Neural cell (in vitro differentiated cells): ENCODE results near the gene ALK. TPM values are rescaled to one million over a fixed set of nuclear protein-coding genes. Genes with fewer than 3 reads are reported as not detected.

ENCODE experiments used
- H2AFZ ChIP-seq: fragments of 200-600, 300-800 bp; sonication (generic), shearing (Covaris generic); 2 replicates; pipeline ENCODE4 v1.6.0; 2014; ENCODE audit warnings: low read depth, mild to moderate bottlenecking, antibody characterized with exemption, low read length, moderate library complexity
- H3F3A ChIP-seq: fragments of 200-600 bp; shearing (Covaris generic); 2 replicates; pipeline ENCODE4 v1.6.1; 2016; ENCODE audit warnings: mild to moderate bottlenecking, moderate library complexity, mixed read lengths, antibody characterized with exemption, low read length; ENCODE audit not compliant: insufficient read depth, poor library complexity, severe bottlenecking
- H3K27ac ChIP-seq: fragments of 200-600, 300-800 bp; sonication (generic), shearing (Covaris generic); 2 replicates; pipeline ENCODE4 v1.5.1; 2014; ENCODE audit warnings: mild to moderate bottlenecking, low read length, moderate library complexity
- H3K27me3 ChIP-seq: fragments of 300-800, 200-600 bp; sonication (generic), shearing (Covaris generic); 2 replicates; pipeline ENCODE4 v1.6.0; 2014; ENCODE audit warnings: mild to moderate bottlenecking, low read depth, low read length, moderate library complexity; ENCODE audit not compliant: insufficient read depth
- H3K36me3 ChIP-seq: fragments of 300-800, 200-600 bp; sonication (generic), shearing (Covaris generic); 2 replicates; pipeline ENCODE4 v1.5.1; 2014; ENCODE audit warnings: mild to moderate bottlenecking, antibody characterized with exemption, low read length, moderate library complexity; ENCODE audit not compliant: insufficient read depth
- H3K4me2 ChIP-seq: fragments of 300-800, 200-600 bp; sonication (generic), shearing (Covaris generic); 2 replicates; pipeline ENCODE4 v1.6.0; 2014; ENCODE audit warnings: mild to moderate bottlenecking, low read length
- H3K4me3 ChIP-seq: fragments of 300-800, 200-600 bp; sonication (generic), shearing (Covaris generic); 2 replicates; pipeline ENCODE4 v1.5.1; 2014; ENCODE audit warnings: mild to moderate bottlenecking, low read length, moderate library complexity
- H3K79me2 ChIP-seq: fragments of 200-600 bp; shearing (Covaris generic); replicated peaks from 2 replicates; pipeline ENCODE4 v1.6.0; 2014; ENCODE audit warnings: mild to moderate bottlenecking, low read length, moderate library complexity; ENCODE audit not compliant: insufficient read depth
- H3K9ac ChIP-seq: fragments of 300-800, 200-600 bp; sonication (generic), shearing (Covaris generic); 2 replicates; pipeline ENCODE4 v1.6.1; 2016; ENCODE audit warnings: mild to moderate bottlenecking, low read length, mixed read lengths
- H3K9me2 ChIP-seq: fragments of 200-600 bp; shearing (Covaris generic); 2 replicates; pipeline ENCODE4 v1.6.1; 2016; ENCODE audit warnings: mild to moderate bottlenecking, low read length, mixed read lengths; ENCODE audit not compliant: insufficient read depth
- H3K9me3 ChIP-seq: fragments of 200-600, 300-800 bp; sonication (generic), shearing (Covaris generic); 2 replicates; pipeline ENCODE4 v1.6.1; 2016; ENCODE audit warnings: mild to moderate bottlenecking, mixed run types, low read length, moderate library complexity, mixed read lengths
- H4K20me1 ChIP-seq: fragments of 200-600 bp; shearing (Covaris generic); 2 replicates; pipeline ENCODE4 v1.6.1; 2016; ENCODE audit warnings: mild to moderate bottlenecking, mixed run types; ENCODE audit not compliant: insufficient read depth
- EP300 ChIP-seq: fragments of 450-650 bp; conservative IDR thresholded peaks from 2 replicates; pipeline ENCODE4 v1.6.1; 2014; ENCODE audit warnings: antibody characterized with exemption, mild to moderate bottlenecking, moderate library complexity; ENCODE audit not compliant: poor library complexity, severe bottlenecking
- EZH2 ChIP-seq: fragments of 200-600, 300-800 bp; shearing (Covaris generic), sonication (generic); IDR thresholded peaks from 2 replicates; pipeline ENCODE4 v1.6.1; 2014; ENCODE audit warnings: antibody characterized with exemption, low read length, borderline replicate concordance, mild to moderate bottlenecking; ENCODE audit not compliant: insufficient read depth, poor library complexity, severe bottlenecking
- MXI1 ChIP-seq: fragments of 450-650 bp; conservative IDR thresholded peaks from 2 replicates; pipeline ENCODE4 v1.6.1; 2014; ENCODE audit warnings: antibody characterized with exemption, mild to moderate bottlenecking; ENCODE audit not compliant: poor library complexity, severe bottlenecking
- POLR2AphosphoS5 ChIP-seq: IDR thresholded peaks from 2 replicates; pipeline ENCODE4 v1.6.1; 2012
- RAD21 ChIP-seq: fragments of 450-650 bp; conservative IDR thresholded peaks from 2 replicates; pipeline ENCODE4 v1.6.1; 2014; ENCODE audit warnings: antibody characterized with exemption, mild to moderate bottlenecking, moderate library complexity
- TAF1 ChIP-seq: IDR thresholded peaks from 2 replicates; pipeline ENCODE4 v1.6.1; 2012; ENCODE audit warnings: low read depth
- polyA plus RNA-seq: library from polyadenylated mRNA; depleted of rRNA; stranded (reverse); fragments of >200 nt; gene quantifications from 2 replicates; pipeline ENCODE4 v1.2.3, GENCODE V29; 2014
- TF ChIP-seq, protein P1 (sequence below): IDR thresholded peaks from 2 replicates; pipeline ENCODE4 v1.6.1; 2012; ENCODE audit warnings: borderline replicate concordance
- TF ChIP-seq, protein P2 (sequence below): fragments of 450-650 bp; IDR thresholded peaks from 2 replicates; pipeline ENCODE4 v1.5.1; 2014; ENCODE audit warnings: antibody characterized with exemption, mild to moderate bottlenecking, moderate library complexity; ENCODE audit not compliant: poor library complexity, severe bottlenecking

The ALK gene
- polyA plus RNA-seq, 1 donor from 2014 or later, result 7.1 TPM

DNA sequence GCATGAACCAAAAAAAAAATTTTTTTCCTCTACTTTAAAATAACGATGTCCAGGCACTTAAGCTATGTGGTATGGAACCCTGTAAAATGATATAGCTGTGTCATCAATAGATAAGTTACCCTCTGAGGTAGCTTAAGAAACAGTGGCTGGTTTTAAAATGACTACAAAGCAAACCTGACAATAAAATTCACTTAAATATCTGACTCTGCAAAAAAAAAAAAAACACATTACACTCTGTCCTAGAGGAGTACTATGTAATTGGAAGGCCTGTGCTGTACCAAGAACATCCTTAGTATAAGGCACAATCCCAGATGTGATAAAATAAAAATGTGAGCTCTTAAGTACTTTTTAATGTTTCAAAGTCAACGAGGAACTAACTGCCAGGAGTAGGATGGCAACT is 322.4 kb downstream of the ALK start:
- Histone ChIP-seq H3K9me2 (no peaks in the 10 kb centered on the region), H4K20me1 (no peaks in the 10 kb centered on the region), H3K36me3 (no peaks in the 10 kb centered on the region), H3K27me3 (no peaks in the 10 kb centered on the region), H2AFZ (no peak overlapping the region), H3F3A (no peaks in the 10 kb centered on the region), H3K9ac (no peak overlapping the region), H3K79me2 (no peaks in the 10 kb centered on the region), H3K4me2 (no peak overlapping the region), H3K27ac (no peak overlapping the region), H3K4me3 (no peak overlapping the region), H3K9me3 (no peaks in the 10 kb centered on the region)
- TF ChIP-seq, protein P1, sequence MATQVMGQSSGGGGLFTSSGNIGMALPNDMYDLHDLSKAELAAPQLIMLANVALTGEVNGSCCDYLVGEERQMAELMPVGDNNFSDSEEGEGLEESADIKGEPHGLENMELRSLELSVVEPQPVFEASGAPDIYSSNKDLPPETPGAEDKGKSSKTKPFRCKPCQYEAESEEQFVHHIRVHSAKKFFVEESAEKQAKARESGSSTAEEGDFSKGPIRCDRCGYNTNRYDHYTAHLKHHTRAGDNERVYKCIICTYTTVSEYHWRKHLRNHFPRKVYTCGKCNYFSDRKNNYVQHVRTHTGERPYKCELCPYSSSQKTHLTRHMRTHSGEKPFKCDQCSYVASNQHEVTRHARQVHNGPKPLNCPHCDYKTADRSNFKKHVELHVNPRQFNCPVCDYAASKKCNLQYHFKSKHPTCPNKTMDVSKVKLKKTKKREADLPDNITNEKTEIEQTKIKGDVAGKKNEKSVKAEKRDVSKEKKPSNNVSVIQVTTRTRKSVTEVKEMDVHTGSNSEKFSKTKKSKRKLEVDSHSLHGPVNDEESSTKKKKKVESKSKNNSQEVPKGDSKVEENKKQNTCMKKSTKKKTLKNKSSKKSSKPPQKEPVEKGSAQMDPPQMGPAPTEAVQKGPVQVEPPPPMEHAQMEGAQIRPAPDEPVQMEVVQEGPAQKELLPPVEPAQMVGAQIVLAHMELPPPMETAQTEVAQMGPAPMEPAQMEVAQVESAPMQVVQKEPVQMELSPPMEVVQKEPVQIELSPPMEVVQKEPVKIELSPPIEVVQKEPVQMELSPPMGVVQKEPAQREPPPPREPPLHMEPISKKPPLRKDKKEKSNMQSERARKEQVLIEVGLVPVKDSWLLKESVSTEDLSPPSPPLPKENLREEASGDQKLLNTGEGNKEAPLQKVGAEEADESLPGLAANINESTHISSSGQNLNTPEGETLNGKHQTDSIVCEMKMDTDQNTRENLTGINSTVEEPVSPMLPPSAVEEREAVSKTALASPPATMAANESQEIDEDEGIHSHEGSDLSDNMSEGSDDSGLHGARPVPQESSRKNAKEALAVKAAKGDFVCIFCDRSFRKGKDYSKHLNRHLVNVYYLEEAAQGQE, result no peak

DNA sequence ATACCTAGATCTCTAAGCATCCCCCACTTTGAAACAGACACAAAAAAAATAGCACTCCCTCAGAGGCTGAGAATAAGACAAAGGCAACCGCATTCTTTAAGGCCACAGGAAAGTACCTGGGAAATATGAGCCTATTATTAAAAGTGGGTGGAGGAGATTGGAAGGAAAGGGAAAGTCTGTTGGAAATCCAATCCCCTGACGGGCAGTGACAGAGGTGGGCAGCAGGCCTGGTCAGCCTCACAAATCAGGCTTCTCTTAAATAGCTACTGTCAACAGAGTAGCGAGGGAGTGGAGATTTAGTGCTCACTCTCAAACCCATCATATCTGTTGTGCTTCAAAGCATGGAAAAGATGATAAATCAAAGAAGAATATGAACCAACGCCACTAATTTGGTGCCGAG is 324.4 kb downstream of the ALK start:
- H3K9me3 ChIP-seq, result no peaks in the 10 kb centered on the region
- H3K4me2 ChIP-seq, result no peak overlapping the region
- H3K4me3 ChIP-seq, result no peak overlapping the region
- no peaks in the 10 kb centered on the region for H3K36me3 ChIP-seq
- no peak overlapping the region for H3K9ac ChIP-seq
- no peaks in the 10 kb centered on the region for H3K27me3 ChIP-seq
- no peak overlapping the region for H3K27ac ChIP-seq
- H4K20me1 ChIP-seq, result no peaks in the 10 kb centered on the region
- TF ChIP-seq POLR2AphosphoS5 (no peak), EP300 (no peak)
- H3F3A ChIP-seq, result no peaks in the 10 kb centered on the region
- no peak overlapping the region for H2AFZ ChIP-seq
- H3K9me2 ChIP-seq, result no peaks in the 10 kb centered on the region
- H3K79me2 ChIP-seq, result no peaks in the 10 kb centered on the region

DNA sequence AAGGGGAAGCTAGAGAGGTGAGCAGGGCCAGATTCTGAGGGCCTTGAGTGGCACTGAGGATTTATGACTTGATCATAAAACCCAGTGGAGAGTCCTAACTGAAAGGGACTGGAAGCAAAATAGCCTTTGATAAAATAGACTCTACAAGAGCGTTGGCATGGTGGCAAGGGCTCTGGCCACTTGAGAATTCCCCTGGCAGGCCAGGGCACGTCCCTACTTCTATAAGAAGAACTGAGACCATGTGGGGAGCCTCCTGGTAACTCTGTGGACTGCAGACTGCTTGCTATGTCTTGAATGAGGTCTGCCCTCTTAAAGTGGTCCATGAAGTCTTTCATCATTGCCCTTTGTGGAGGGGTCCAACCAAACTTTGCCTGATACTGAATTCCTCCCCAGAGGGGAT is 324.8 kb downstream of the ALK start:
- Histone ChIP-seq H3K9ac (no peak overlapping the region), H3K9me2 (no peaks in the 10 kb centered on the region), H3K27me3 (no peaks in the 10 kb centered on the region), H3K27ac (no peak overlapping the region), H3K4me2 (no peak overlapping the region), H3K79me2 (no peaks in the 10 kb centered on the region), H3K9me3 (no peaks in the 10 kb centered on the region), H3F3A (no peaks in the 10 kb centered on the region), H3K4me3 (no peak overlapping the region), H2AFZ (no peak overlapping the region), H3K36me3 (no peaks in the 10 kb centered on the region), H4K20me1 (no peaks in the 10 kb centered on the region)
- TF ChIP-seq EZH2 (no peak), RAD21 (no peak), MXI1 (no peak), TAF1 (no peak)
- TF ChIP-seq, protein P2, sequence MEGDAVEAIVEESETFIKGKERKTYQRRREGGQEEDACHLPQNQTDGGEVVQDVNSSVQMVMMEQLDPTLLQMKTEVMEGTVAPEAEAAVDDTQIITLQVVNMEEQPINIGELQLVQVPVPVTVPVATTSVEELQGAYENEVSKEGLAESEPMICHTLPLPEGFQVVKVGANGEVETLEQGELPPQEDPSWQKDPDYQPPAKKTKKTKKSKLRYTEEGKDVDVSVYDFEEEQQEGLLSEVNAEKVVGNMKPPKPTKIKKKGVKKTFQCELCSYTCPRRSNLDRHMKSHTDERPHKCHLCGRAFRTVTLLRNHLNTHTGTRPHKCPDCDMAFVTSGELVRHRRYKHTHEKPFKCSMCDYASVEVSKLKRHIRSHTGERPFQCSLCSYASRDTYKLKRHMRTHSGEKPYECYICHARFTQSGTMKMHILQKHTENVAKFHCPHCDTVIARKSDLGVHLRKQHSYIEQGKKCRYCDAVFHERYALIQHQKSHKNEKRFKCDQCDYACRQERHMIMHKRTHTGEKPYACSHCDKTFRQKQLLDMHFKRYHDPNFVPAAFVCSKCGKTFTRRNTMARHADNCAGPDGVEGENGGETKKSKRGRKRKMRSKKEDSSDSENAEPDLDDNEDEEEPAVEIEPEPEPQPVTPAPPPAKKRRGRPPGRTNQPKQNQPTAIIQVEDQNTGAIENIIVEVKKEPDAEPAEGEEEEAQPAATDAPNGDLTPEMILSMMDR, result no peak
